Measurements from ENCODE around the gene MALAT1. TPM values are rescaled to one million over a fixed set of nuclear protein-coding genes. Genes with fewer than 3 reads are reported as not detected.

Gene MALAT1
- total and polyA plus RNA-seq, 2 donors (not counting 1 experiment from before 2014, with no cell fraction given) = 646 to 32,417 TPM

- TF ChIP-seq EZH2 (IDR thresholded peaks at IDR 0.05; ENCODE audit: borderline replicate concordance, insufficient read depth, low read depth, low read length, poor library complexity, severe bottlenecking) = no peak
- TF ChIP-seq, protein P1, sequence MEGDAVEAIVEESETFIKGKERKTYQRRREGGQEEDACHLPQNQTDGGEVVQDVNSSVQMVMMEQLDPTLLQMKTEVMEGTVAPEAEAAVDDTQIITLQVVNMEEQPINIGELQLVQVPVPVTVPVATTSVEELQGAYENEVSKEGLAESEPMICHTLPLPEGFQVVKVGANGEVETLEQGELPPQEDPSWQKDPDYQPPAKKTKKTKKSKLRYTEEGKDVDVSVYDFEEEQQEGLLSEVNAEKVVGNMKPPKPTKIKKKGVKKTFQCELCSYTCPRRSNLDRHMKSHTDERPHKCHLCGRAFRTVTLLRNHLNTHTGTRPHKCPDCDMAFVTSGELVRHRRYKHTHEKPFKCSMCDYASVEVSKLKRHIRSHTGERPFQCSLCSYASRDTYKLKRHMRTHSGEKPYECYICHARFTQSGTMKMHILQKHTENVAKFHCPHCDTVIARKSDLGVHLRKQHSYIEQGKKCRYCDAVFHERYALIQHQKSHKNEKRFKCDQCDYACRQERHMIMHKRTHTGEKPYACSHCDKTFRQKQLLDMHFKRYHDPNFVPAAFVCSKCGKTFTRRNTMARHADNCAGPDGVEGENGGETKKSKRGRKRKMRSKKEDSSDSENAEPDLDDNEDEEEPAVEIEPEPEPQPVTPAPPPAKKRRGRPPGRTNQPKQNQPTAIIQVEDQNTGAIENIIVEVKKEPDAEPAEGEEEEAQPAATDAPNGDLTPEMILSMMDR (IDR thresholded peaks at IDR 0.05) = no peak
- peak overlapping the region; percentile 73 for H3K4me3 Mint-ChIP-seq
- intact Hi-C loops (cut with micrococcal nuclease) = no loop called here
- peaks cover 51 to 78% of the 10 kb centered on the region in 2 donors for H3K4me1 ChIP-seq (ENCODE audit: control insufficient read depth in 2 of 2, insufficient read depth in 2 of 2, low read length in 2 of 2)
- H3K27ac ChIP-seq (ENCODE audit: low read length in 2 of 2) = peak overlapping the region; percentile 5 to 52
- H3K4me1 Mint-ChIP-seq = peaks cover 67% of the 10 kb centered on the region
- ChIA-PET CTCF (interaction anchor here (0.6 to 3.2 kb wide), 9 partner anchors 9 to 134 kb away, joined by 3 to 25 read pairs (median 4); no protein-coding TSS in a partner anchor), POLR2A (interaction anchor here (0.6 to 20.7 kb wide), 9 partner anchors 8 to 103 kb away, joined by 3 to 1159 read pairs (median 6); partner anchors contain the start of gene NEAT1)
- H3K9me3 Mint-ChIP-seq (ENCODE audit: insufficient read depth) = no peaks in the 10 kb centered on the region
- no peaks in the 10 kb centered on the region for H3K36me3 ChIP-seq (replicated peaks in 1 of 2; ENCODE audit: control extremely low read depth in 1 of 2, control insufficient read depth in 1 of 2, extremely low read depth in 1 of 2, insufficient read depth in 2 of 2, low read length in 1 of 2)
- peak overlapping the region; percentile 94 for H3K27ac Mint-ChIP-seq
- no peak overlapping the region for H3K4me3 ChIP-seq (ENCODE audit: control extremely low read depth in 1 of 5, extremely low read depth in 1 of 5, insufficient read depth in 1 of 5, low read depth in 2 of 5, low read length in 4 of 5)
- H4K20me1 ChIP-seq (ENCODE audit: control insufficient read depth, insufficient read depth, low read length, poor library complexity, severe bottlenecking) = no peaks in the 10 kb centered on the region
- WGBS (ENCODE audit: insufficient coverage) = 78% methylated on average over 10 of the region's 12 CpGs
- ATAC-seq (ENCODE audit: low read depth) = no peak
- no peaks in the 10 kb centered on the region for H3K27me3 ChIP-seq (replicated peaks in 1 of 4; ENCODE audit: control extremely low read depth in 1 of 4, control insufficient read depth in 3 of 4, insufficient read depth in 4 of 4, low read length in 3 of 4)
- no peaks in the 10 kb centered on the region for H3K27me3 Mint-ChIP-seq
- no peak overlapping the region for H3K9ac ChIP-seq (ENCODE audit: low read length)
- peak overlapping the region; percentile 22 for H2AFZ ChIP-seq (ENCODE audit: insufficient read depth, low read depth, low read length, poor library complexity, severe bottlenecking)
- peaks cover 75% of the 10 kb centered on the region for H3K79me2 ChIP-seq (ENCODE audit: control insufficient read depth, insufficient read depth, low read length)
- H3K9me3 ChIP-seq (ENCODE audit: control extremely low read depth in 1 of 3, control insufficient read depth in 2 of 3, insufficient read depth in 1 of 3, low read length in 2 of 3) = no peaks in the 10 kb centered on the region
- peak overlapping the region; percentile 57 for H3K4me2 ChIP-seq (replicated peaks; ENCODE audit: low read depth, low read length, poor library complexity, severe bottlenecking)
- peak; percentile 16 for DNase-seq
Measured at GRCh38 chr11:65493367-65494176, 5.3 kb upstream of the MALAT1 start.
